HepG2 (cell line): ENCODE results near the gene DYRK2. TPM values are rescaled to one million over a fixed set of nuclear protein-coding genes. Genes with fewer than 3 reads are reported as not detected.

Experiments
- ATAC-seq: fragments of 200-7000 bp; cut with Tn5 transposase; 3 replicates; pipeline ENCODE4 v1.9.1; 2020; ENCODE audit warnings: mild to moderate bottlenecking, moderate library complexity
- BruUV-seq: library from RNA; stranded (reverse); fragments of 400-500 nt; replicated peaks from 2 replicates; lab custom pipeline; 2021; lab: Mats Ljungman, UMichigan
- CTCF ChIA-PET: fragments of 300-600 bp; formaldehyde crosslinking; extraction: SDS; loops from one replicate; lab custom pipeline; 2021; ENCODE audit warnings: low total read pairs, inconsistent platforms, low intra/inter-chr PET ratio; lab: Yijun Ruan, JAX
- POLR2A ChIA-PET: fragments of 350-600 bp; sonication (Branson Sonifier 250); formaldehyde crosslinking; loops from one replicate; lab custom pipeline; 2020; ENCODE audit warnings: antibody characterized with exemption, inconsistent platforms; lab: Yijun Ruan, JAX
- DNase-seq: peaks from one replicate; pipeline ENCODE4 v3.0.0-alpha.2; 2015; ENCODE audit warnings: low spot score
- FAIRE-seq: peaks from 3 replicates; lab custom pipeline; 2011; peaks lifted over from hg19 to GRCh38; lab: Jason Lieb, UNC
- H2AFZ ChIP-seq: one replicate; pipeline ENCODE4 v1.6.1; 2011; ENCODE audit warnings: low read length, inconsistent platforms
- H3K27ac ChIP-seq: fragments of 300-600 bp; 3 replicates; pipeline ENCODE4 v1.8.0; 2011; ENCODE audit warnings: mixed run types, mild to moderate bottlenecking, mixed read lengths, low read length, inconsistent platforms; ENCODE audit not compliant: insufficient read depth; ENCODE audit errors: extremely low read length
- H3K27me3 ChIP-seq, 2 experiments: fragments of 200-600 bp in 1 of 2; 2 replicates in 1 of 2; 3 replicates in 1 of 2; pipeline versions ENCODE4 v1.6.0 to v1.8.0; 2011; ENCODE audit warnings: low read length in 2 of 2, mild to moderate bottlenecking in 2 of 2, moderate library complexity in 2 of 2, inconsistent platforms in 1 of 2; ENCODE audit not compliant: insufficient read depth in 2 of 2, control insufficient read depth in 1 of 2
- H3K36me3 ChIP-seq, 2 experiments: fragments of 200-600 bp in 1 of 2; replicated peaks in 1 of 2; 2 replicates in 1 of 2; 3 replicates in 1 of 2; pipeline versions ENCODE4 v1.5.1 to v1.8.0; 2011; ENCODE audit warnings: low read length in 2 of 2, inconsistent platforms in 1 of 2; ENCODE audit not compliant: insufficient read depth in 2 of 2, control insufficient read depth in 1 of 2
- H3K4me1 ChIP-seq: 2 replicates; pipeline ENCODE4 v1.5.1; 2012; ENCODE audit warnings: low read length, inconsistent platforms; ENCODE audit not compliant: insufficient read depth
- H3K4me2 ChIP-seq: 2 replicates; pipeline ENCODE4 v1.6.0; 2011; ENCODE audit warnings: low read depth, low read length, inconsistent platforms
- H3K4me3 ChIP-seq, 3 experiments: fragments of 200-600 bp in 1 of 3; sonication (generic), shearing (Covaris generic) in 1 of 3; replicated peaks in 1 of 3; 2 replicates each; pipeline ENCODE4 v1.5.1; 2011 to 2016; ENCODE audit warnings: low read length in 3 of 3, inconsistent platforms in 2 of 3, low read depth in 2 of 3, mild to moderate bottlenecking in 2 of 3, control low read depth in 1 of 3, mixed read lengths in 1 of 3; ENCODE audit not compliant: insufficient read depth in 1 of 3
- H3K79me2 ChIP-seq: one replicate; pipeline ENCODE4 v1.6.1; 2011; ENCODE audit warnings: low read length, inconsistent platforms; ENCODE audit not compliant: insufficient read depth
- H3K9ac ChIP-seq: 2 replicates; pipeline ENCODE4 v1.6.0; 2011; ENCODE audit warnings: mild to moderate bottlenecking, low read depth, low read length, inconsistent platforms; ENCODE audit not compliant: insufficient read depth
- H3K9me3 ChIP-seq: 2 replicates; pipeline ENCODE4 v1.5.1; 2012; ENCODE audit warnings: mild to moderate bottlenecking, low read length
- H4K20me1 ChIP-seq: 2 replicates; pipeline ENCODE4 v1.6.0; 2011; ENCODE audit warnings: inconsistent platforms, mild to moderate bottlenecking, low read length, moderate library complexity; ENCODE audit not compliant: insufficient read depth
- ATF6 ChIP-seq: sonication (generic); formaldehyde crosslinking; conservative IDR thresholded peaks from 2 replicates; pipeline ENCODE4 v1.4.0; 2020; ENCODE audit warnings: missing genetic modification reagents
- CBX1 ChIP-seq: IDR thresholded peaks from one replicate; pipeline ENCODE4 v1.6.1; 2016; ENCODE audit warnings: antibody characterized with exemption, low read depth
- REPIN1 ChIP-seq: sonication (generic); formaldehyde crosslinking; IDR thresholded peaks from 2 replicates; pipeline ENCODE4 v1.8.0; 2022; ENCODE audit warnings: missing genetic modification reagents, low read depth, mild to moderate bottlenecking, borderline replicate concordance
- TBL1XR1 ChIP-seq: fragments of 150-350 bp; IDR thresholded peaks from 2 replicates; pipeline ENCODE4 v1.6.1; 2014; ENCODE audit warnings: borderline replicate concordance, low read length; ENCODE audit not compliant: partially characterized antibody
- ZNF577 ChIP-seq: sonication (generic); formaldehyde crosslinking; IDR thresholded peaks from 2 replicates; pipeline ENCODE4 v1.4.0; 2020; ENCODE audit warnings: mild to moderate bottlenecking, low read depth, missing genetic modification reagents, borderline replicate concordance
- WGBS: methylation state at CpG from one replicate; pipeline ENCODE4 v1.1.6; 2017; ENCODE audit warnings: low lambda C conversion rate; 5-methylcytosine and 5-hydroxymethylcytosine counted together
- in situ Hi-C: cut with HindIII; loops from 2 replicates; pipeline ENCODE4 v1.10.0; 2017; ENCODE audit warnings: low pct_unique_long_range_greater_than_20kb; ENCODE audit not compliant: extremely low pct_ligation_motif_present
- intact Hi-C: fragments of 100-400 bp; cut with micrococcal nuclease; formaldehyde crosslinking; loops from one replicate; pipeline ENCODE4 v1.10.0; 2022; ENCODE audit not compliant: unreplicated experiment
- polyA plus RNA-seq, 8 experiments: library from polyadenylated mRNA; depleted of rRNA in 3 of 8; stranded (reverse) in 7 of 8; unstranded in 1 of 8; fragments of >200 nt; fragmentation: Illumina TruSeq in 4 of 8; extraction: Trizol in 4 of 8; gene quantifications; 2 replicates each; pipeline versions ENCODE4 v1.2.1 to v1.2.3, GENCODE V29; 2011 to 2016; ENCODE audit warnings: low read depth in 4 of 8, missing spikeins in 1 of 8, mixed read lengths in 1 of 8; ENCODE audit not compliant: insufficient read depth in 1 of 8
- total RNA-seq, 5 experiments: library from RNA; depleted of rRNA; stranded (reverse); fragments of >200 nt; fragmentation: Illumina TruSeq; extraction: Trizol; gene quantifications; 2 replicates each; pipeline ENCODE4 v1.2.3, GENCODE V29; 2016; ENCODE audit warnings: low read depth in 1 of 5

DYRK2 gene
- total and polyA plus RNA-seq, 2 of the 13 experiments (the other 11 are each of a cell fraction or from before 2014, with no cell fraction given) = 8.2 to 11.5 TPM

GRCh38 chr12:67694306-67694900 is 45.9 kb downstream of the DYRK2 start:
- Histone ChIP-seq H3K27ac (no peak overlapping the region), H3K9me3 (no peaks in the 10 kb centered on the region), H3K9ac (no peak overlapping the region), H4K20me1 (no peaks in the 10 kb centered on the region), H3K4me1 (no peaks in the 10 kb centered on the region), H3K79me2 (no peaks in the 10 kb centered on the region), H3K36me3 (no peaks in the 10 kb centered on the region), H3K4me3 (no peak overlapping the region)
- intact Hi-C loops = no loop called here
- DNase-seq = no peak
- in situ Hi-C loops = no loop called here
- CTCF ChIA-PET = no interaction called here
- POLR2A ChIA-PET = no interaction called here
- BruUV-seq = no TSS peak
- FAIRE-seq = no peak
- TF ChIP-seq TBL1XR1 (no peak), REPIN1 (CRISPR knock-in tag) (no peak)
- TF ChIP-seq, all 625 proteins: peak for 0
- H3K27me3 ChIP-seq = no peaks in the 10 kb centered on the region
- no peak overlapping the region for H3K4me2 ChIP-seq
- H2AFZ ChIP-seq = no peak overlapping the region
- WGBS = 0% methylated on average over 1 of the region's 1 CpG
- ATAC-seq = no peak

GRCh38 chr12:67695974-67696373 is 47.4 kb downstream of the DYRK2 start:
- no TSS peak for BruUV-seq
- no peak overlapping the region for H3K9ac ChIP-seq
- POLR2A ChIA-PET = no interaction called here
- CTCF ChIA-PET = no interaction called here
- no peaks in the 10 kb centered on the region for H3K36me3 ChIP-seq
- no peak overlapping the region for H3K4me2 ChIP-seq
- TF ChIP-seq CBX1 (no peak), ZNF577 (CRISPR knock-in tag) (no peak), ATF6 (CRISPR knock-in tag) (no peak)
- H4K20me1 ChIP-seq = no peaks in the 10 kb centered on the region
- no peak for ATAC-seq
- no peaks in the 10 kb centered on the region for H3K79me2 ChIP-seq
- H3K27me3 ChIP-seq = no peaks in the 10 kb centered on the region
- no peaks in the 10 kb centered on the region for H3K4me1 ChIP-seq
- H3K4me3 ChIP-seq = no peak overlapping the region
- DNase-seq = no peak
- H3K27ac ChIP-seq = no peak overlapping the region
- intact Hi-C loops = no loop called here
- no peak overlapping the region for H2AFZ ChIP-seq
- no peaks in the 10 kb centered on the region for H3K9me3 ChIP-seq
- in situ Hi-C loops = no loop called here
- no peak for FAIRE-seq
- 1% methylated on average over 2 of the region's 2 CpGs for WGBS
